Trophoblast cell (in vitro differentiated cells and primary cell): ENCODE results near the gene ATP6AP2. TPM values are rescaled to one million over a fixed set of nuclear protein-coding genes. Genes with fewer than 3 reads are reported as not detected.

Experiments
- DNase-seq, 2 donors: peaks; one replicate each; pipeline ENCODE4 v3.0.0-alpha.2; 2016
- H2AFZ ChIP-seq: 2 replicates; pipeline ENCODE4 v1.6.1; 2013; ENCODE audit warnings: low read length, moderate library complexity, mild to moderate bottlenecking; ENCODE audit not compliant: insufficient read depth, poor library complexity
- H2AK5ac ChIP-seq: 2 replicates; pipeline ENCODE4 v1.6.1; 2013; ENCODE audit warnings: mild to moderate bottlenecking, low read length
- H2BK120ac ChIP-seq: 2 replicates; pipeline ENCODE4 v1.6.1; 2013; ENCODE audit warnings: low read length, mild to moderate bottlenecking, moderate library complexity; ENCODE audit not compliant: insufficient read depth, poor library complexity
- H2BK12ac ChIP-seq: 2 replicates; pipeline ENCODE4 v1.6.1; 2013; ENCODE audit warnings: mild to moderate bottlenecking, low read length, moderate library complexity
- H2BK5ac ChIP-seq: 2 replicates; pipeline ENCODE4 v1.6.1; 2013; ENCODE audit warnings: low read length, low read depth, moderate library complexity, mild to moderate bottlenecking; ENCODE audit not compliant: poor library complexity
- H3K14ac ChIP-seq: 2 replicates; pipeline ENCODE4 v1.6.1; 2013; ENCODE audit warnings: mild to moderate bottlenecking, low read length
- H3K18ac ChIP-seq: 2 replicates; pipeline ENCODE4 v1.6.1; 2013; ENCODE audit warnings: mild to moderate bottlenecking, low read length
- H3K23ac ChIP-seq: 2 replicates; pipeline ENCODE4 v1.6.1; 2013; ENCODE audit warnings: low read length
- H3K27ac ChIP-seq: 2 replicates; pipeline ENCODE4 v1.5.1; 2013; ENCODE audit warnings: low read depth, mild to moderate bottlenecking, inconsistent platforms, low read length, moderate library complexity
- H3K27me3 ChIP-seq: 2 replicates; pipeline ENCODE4 v1.6.1; 2013; ENCODE audit warnings: inconsistent platforms, mild to moderate bottlenecking, low read length, moderate library complexity; ENCODE audit not compliant: insufficient read depth
- H3K36me3 ChIP-seq, 2 experiments: 1 replicate in 1 of 2; 2 replicates in 1 of 2; pipeline ENCODE4 v1.6.1; 2013; ENCODE audit warnings: low read length in 2 of 2, mild to moderate bottlenecking in 2 of 2, moderate library complexity in 1 of 2; ENCODE audit not compliant: insufficient read depth in 2 of 2, control insufficient read depth in 1 of 2
- H3K4ac ChIP-seq: 2 replicates; pipeline ENCODE4 v1.6.1; 2013; ENCODE audit warnings: low read depth, mild to moderate bottlenecking, low read length, moderate library complexity
- H3K4me1 ChIP-seq, 2 experiments: 1 replicate in 1 of 2; 2 replicates in 1 of 2; pipeline ENCODE4 v1.6.1; 2013; ENCODE audit warnings: low read length in 2 of 2, mild to moderate bottlenecking in 2 of 2, moderate library complexity in 1 of 2; ENCODE audit not compliant: insufficient read depth in 2 of 2, control insufficient read depth in 1 of 2
- H3K4me2 ChIP-seq: 2 replicates; pipeline ENCODE4 v1.6.1; 2013; ENCODE audit warnings: inconsistent platforms, mild to moderate bottlenecking, low read length, moderate library complexity
- H3K4me3 ChIP-seq: 2 replicates; pipeline ENCODE4 v1.5.1; 2013; ENCODE audit warnings: mild to moderate bottlenecking, low read depth, low read length, inconsistent platforms
- H3K79me1 ChIP-seq: one replicate; pipeline ENCODE4 v1.6.1; 2013; ENCODE audit warnings: low read length
- H3K79me2 ChIP-seq: 2 replicates; pipeline ENCODE4 v1.6.1; 2013; ENCODE audit warnings: low read length, mild to moderate bottlenecking; ENCODE audit not compliant: control insufficient read depth, insufficient read depth, poor library complexity
- H3K9ac ChIP-seq: 2 replicates; pipeline ENCODE4 v1.6.1; 2013; ENCODE audit warnings: mild to moderate bottlenecking, low read length
- H3K9me3 ChIP-seq: 2 replicates; pipeline ENCODE4 v1.6.1; 2013; ENCODE audit warnings: low read depth, mild to moderate bottlenecking, control low read depth, inconsistent platforms, low read length; ENCODE audit not compliant: insufficient read depth
- H4K12ac ChIP-seq: 2 replicates; pipeline ENCODE4 v1.6.1; 2013; ENCODE audit warnings: low read depth, mild to moderate bottlenecking, low read length, moderate library complexity
- H4K8ac ChIP-seq: 2 replicates; pipeline ENCODE4 v1.6.1; 2013; ENCODE audit warnings: low read depth, mild to moderate bottlenecking, low read length, moderate library complexity
- H4K91ac ChIP-seq: one replicate; pipeline ENCODE4 v1.6.1; 2013; ENCODE audit warnings: low read depth, mild to moderate bottlenecking, low read length, moderate library complexity
- WGBS: extraction: QIAGEN DNeasy Blood & Tissue Kit; methylation state at CpG from one replicate; pipeline ENCODE4 v1.1.7; 2013; ENCODE audit warnings: missing lambda C conversion rate; ENCODE audit not compliant: insufficient read length, insufficient coverage; ENCODE audit errors: extremely low coverage; 5-methylcytosine and 5-hydroxymethylcytosine counted together
- polyA plus RNA-seq: library from polyadenylated mRNA; stranded (reverse); fragments of 200-250 nt; gene quantifications from 2 replicates; pipeline ENCODE4 v1.2.3, GENCODE V29; 2013

ATP6AP2 gene, protein sequence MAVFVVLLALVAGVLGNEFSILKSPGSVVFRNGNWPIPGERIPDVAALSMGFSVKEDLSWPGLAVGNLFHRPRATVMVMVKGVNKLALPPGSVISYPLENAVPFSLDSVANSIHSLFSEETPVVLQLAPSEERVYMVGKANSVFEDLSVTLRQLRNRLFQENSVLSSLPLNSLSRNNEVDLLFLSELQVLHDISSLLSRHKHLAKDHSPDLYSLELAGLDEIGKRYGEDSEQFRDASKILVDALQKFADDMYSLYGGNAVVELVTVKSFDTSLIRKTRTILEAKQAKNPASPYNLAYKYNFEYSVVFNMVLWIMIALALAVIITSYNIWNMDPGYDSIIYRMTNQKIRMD
- 60.2 and 64.8 TPM in 2 replicates for polyA plus RNA-seq

- Histone ChIP-seq H2AFZ (peak within 1 kb of the TSS; percentile 83), H3K4ac (peak within 1 kb of the TSS; percentile 35)
- WGBS = no CpG with 5 or more reads among the region's 89 CpGs
These were observed at the start of gene ATP6AP2 for GRCh38 chrX:40580537-40581335. Gene ATP6AP2 (plus strand): TSS chrX:40580970. CDS start chrX:40581066, 96 bp downstream.

DNA sequence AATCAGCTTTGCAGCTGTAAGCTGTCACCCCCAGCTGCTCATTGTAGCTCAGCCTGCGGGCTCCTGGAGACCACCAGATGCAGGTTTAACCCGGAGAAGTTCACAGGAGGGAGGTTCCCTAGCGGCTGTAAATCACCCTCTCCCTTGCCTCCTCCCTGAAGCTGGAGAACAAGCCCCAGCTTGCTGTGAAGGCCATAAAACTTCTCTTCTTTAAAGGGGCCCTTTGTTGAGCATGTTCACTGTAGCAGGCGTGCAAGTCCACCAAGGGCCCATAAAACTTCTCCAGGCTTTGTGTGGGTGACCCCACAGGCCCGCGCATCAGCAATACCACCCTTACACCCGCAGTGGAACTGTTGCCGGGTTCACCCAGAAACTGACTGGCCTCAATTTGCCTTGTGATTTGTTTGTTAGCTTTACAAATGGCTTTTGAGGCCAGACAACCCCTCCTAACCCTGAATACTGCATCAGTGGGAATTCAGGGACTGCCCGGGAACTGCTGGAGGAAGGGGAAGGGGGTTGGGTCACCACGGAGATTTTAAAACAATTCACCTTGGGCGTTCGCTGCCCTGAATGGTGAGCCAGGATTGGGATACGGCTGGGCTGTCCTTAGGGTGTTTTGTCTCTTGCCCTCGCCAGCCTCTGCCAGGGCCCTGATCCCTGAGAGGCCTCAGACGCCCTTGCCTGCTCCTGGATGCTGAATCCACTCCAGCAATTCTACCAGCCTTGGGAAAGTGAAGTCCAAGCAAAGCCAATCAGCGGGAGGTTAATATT lies 49.5 kb upstream of the ATP6AP2 start:
- Histone ChIP-seq H3K4me1 (peaks cover 5 to 6% of the 10 kb centered on the region in 2 experiments), H3K14ac (no peak overlapping the region), H3K23ac (no peak overlapping the region), H3K9me3 (no peaks in the 10 kb centered on the region), H4K8ac (no peak overlapping the region), H2AFZ (no peak overlapping the region), H3K4ac (no peak overlapping the region), H2AK5ac (no peak overlapping the region), H4K12ac (peak overlapping the region; percentile 18), H3K4me3 (no peak overlapping the region), H3K18ac (no peak overlapping the region), H3K9ac (no peak overlapping the region), H3K27ac (no peak overlapping the region), H3K79me1 (no peaks in the 10 kb centered on the region), H3K4me2 (no peak overlapping the region), H4K91ac (peak overlapping the region; percentile 47), H2BK5ac (peak overlapping the region; percentile 13), H3K79me2 (no peaks in the 10 kb centered on the region), H3K27me3 (no peaks in the 10 kb centered on the region), H2BK12ac (peak overlapping the region; percentile 84), H2BK120ac (peak overlapping the region; percentile 51), H3K36me3 (no peaks in the 10 kb centered on the region)
- DNase-seq = no peak
- no CpG with 5 or more reads among the region's 16 CpGs for WGBS

More at GRCh38 chrX:40580537-40581335, at the start of gene ATP6AP2:
- Histone ChIP-seq H4K12ac (peak within 1 kb of the TSS; percentile 87), H3K79me1 (peaks cover 5% of the 10 kb centered on the region), H3K9me3 (no peaks in the 10 kb centered on the region), H2BK120ac (no peak within 1 kb of the TSS), H3K4me1 (peaks cover 0 to 4% of the 10 kb centered on the region in 2 experiments), H3K18ac (peak within 1 kb of the TSS; percentile 6), H2BK5ac (peak within 1 kb of the TSS; percentile 73), H2AK5ac (no peak within 1 kb of the TSS), H4K8ac (peak within 1 kb of the TSS; percentile 98), H3K4me2 (peak within 1 kb of the TSS; percentile 90), H3K4me3 (peak within 1 kb of the TSS; percentile 99), H3K14ac (peak within 1 kb of the TSS; percentile 67), H3K23ac (no peak within 1 kb of the TSS), H3K36me3 (no peaks in the 10 kb centered on the region), H2BK12ac (no peak within 1 kb of the TSS), H3K79me2 (peaks cover 7% of the 10 kb centered on the region), H4K91ac (peak within 1 kb of the TSS; percentile 58), H3K27ac (no peak within 1 kb of the TSS), H3K27me3 (no peaks in the 10 kb centered on the region), H3K9ac (peak within 1 kb of the TSS; percentile 76)
- DNase-seq = peak; percentile 85 to 92

GRCh38 chrX:40537310-40537709 lies 43.5 kb upstream of the ATP6AP2 start:
- Histone ChIP-seq H2BK12ac (no peak overlapping the region), H4K8ac (no peak overlapping the region), H3K14ac (no peak overlapping the region), H3K18ac (no peak overlapping the region), H4K91ac (no peak overlapping the region), H3K79me1 (peaks cover 3% of the 10 kb centered on the region), H3K23ac (no peak overlapping the region), H2AFZ (no peak overlapping the region), H3K79me2 (no peaks in the 10 kb centered on the region), H2BK120ac (no peak overlapping the region), H3K9ac (no peak overlapping the region), H3K4me1 (peaks cover 8 to 10% of the 10 kb centered on the region in 2 experiments), H3K27ac (no peak overlapping the region), H4K12ac (no peak overlapping the region), H3K9me3 (no peaks in the 10 kb centered on the region), H2BK5ac (no peak overlapping the region), H3K4me3 (no peak overlapping the region), H3K4me2 (no peak overlapping the region), H3K4ac (no peak overlapping the region), H2AK5ac (no peak overlapping the region), H3K36me3 (no peaks in the 10 kb centered on the region), H3K27me3 (no peaks in the 10 kb centered on the region)
- no CpG with 5 or more reads among the region's 4 CpGs for WGBS
- no peak for DNase-seq

- Histone ChIP-seq H3K9ac (no peak overlapping the region), H3K27me3 (no peaks in the 10 kb centered on the region), H3K4me1 (peaks cover 8 to 10% of the 10 kb centered on the region in 2 experiments), H4K12ac (no peak overlapping the region), H3K4ac (no peak overlapping the region), H3K18ac (no peak overlapping the region), H3K9me3 (no peaks in the 10 kb centered on the region), H3K79me2 (no peaks in the 10 kb centered on the region), H3K4me2 (no peak overlapping the region), H4K91ac (no peak overlapping the region), H2BK12ac (no peak overlapping the region), H2AK5ac (no peak overlapping the region), H3K79me1 (peaks cover 3% of the 10 kb centered on the region), H3K23ac (no peak overlapping the region), H4K8ac (no peak overlapping the region), H2BK5ac (no peak overlapping the region), H3K4me3 (no peak overlapping the region), H2BK120ac (no peak overlapping the region), H3K27ac (no peak overlapping the region), H2AFZ (no peak overlapping the region), H3K36me3 (no peaks in the 10 kb centered on the region), H3K14ac (no peak overlapping the region)
- DNase-seq = no peak
- no CpG with 5 or more reads among the region's 5 CpGs for WGBS
These were observed 42.4 kb upstream of the ATP6AP2 start for GRCh38 chrX:40538406-40538805.
